Mucosa of gallbladder (tissue), 1 donor: ENCODE data around the gene OTOGL. TPM values are rescaled to one million over a fixed set of nuclear protein-coding genes. Genes with fewer than 3 reads are reported as not detected.

Experiments used
- DNase-seq: peaks from one replicate; pipeline ENCODE4 v3.0.0-alpha.2; 2020; ENCODE audit warnings: low spot score
- total RNA-seq: library from RNA; stranded (reverse); gene quantifications from one replicate; pipeline ENCODE4 v1.2.1, GENCODE V29; 2021
- donor health status: DM: no; HTN: no; CAD: no.

OTOGL gene
- total RNA-seq, 1 donor from 2014 or later, result 0.20 TPM

DNA sequence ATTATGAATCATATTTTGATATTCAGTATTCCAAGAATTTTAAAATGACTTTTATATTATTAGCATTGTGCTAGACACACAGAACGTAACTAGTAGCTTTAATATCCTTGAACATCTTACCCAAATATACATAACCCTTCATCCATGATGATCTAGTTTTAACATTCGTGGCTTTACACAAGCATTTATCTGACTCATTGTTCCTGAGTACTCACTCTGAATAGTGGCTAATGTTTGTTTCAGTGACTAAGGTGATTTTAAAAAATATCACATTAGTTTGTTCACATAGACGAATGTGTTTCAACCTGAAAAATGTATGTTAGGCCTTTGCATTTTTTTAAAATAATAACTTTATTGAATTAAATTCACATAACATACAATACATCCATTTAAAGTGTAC, 264.7 kb downstream of the OTOGL start:
- DNase-seq, result no peak

DNA sequence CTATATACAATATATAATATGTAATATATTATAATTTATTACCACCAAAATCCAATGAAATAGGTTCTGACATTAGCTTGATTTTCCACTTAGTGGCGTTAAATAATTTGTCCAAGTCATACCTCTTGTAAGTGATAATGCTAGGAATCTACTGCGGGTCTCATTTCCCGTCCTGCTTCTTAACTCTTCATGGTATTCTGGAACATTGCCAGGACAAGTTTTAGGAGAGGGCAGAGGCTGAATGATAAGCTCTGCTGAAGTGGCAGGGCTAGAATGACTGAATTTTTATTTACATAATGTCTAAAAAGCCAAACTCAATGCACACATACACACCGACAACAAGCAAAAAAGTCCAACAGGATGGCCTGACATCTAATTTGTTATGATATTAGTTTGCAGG, 274.3 kb downstream of the OTOGL start:
- no peak for DNase-seq

DNA sequence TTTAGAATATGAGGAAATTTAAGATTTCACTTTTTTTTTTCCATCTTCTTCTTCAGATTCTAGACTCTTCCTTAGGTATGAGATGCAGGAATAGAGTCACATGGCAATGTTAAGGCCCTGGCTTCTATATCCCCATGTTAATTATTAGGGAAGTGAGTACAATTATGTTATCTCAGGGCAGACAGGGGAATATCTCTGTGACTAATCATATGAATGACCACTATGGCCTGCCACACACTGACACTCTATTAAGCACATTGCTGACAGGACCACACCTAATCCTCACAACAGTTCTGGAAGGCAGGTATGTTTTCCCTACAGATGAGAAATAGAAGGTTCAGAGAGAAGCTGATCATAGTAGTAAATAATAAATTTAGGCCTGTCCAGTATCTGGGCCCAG, 275.3 kb downstream of the OTOGL start:
- no peak for DNase-seq

DNA sequence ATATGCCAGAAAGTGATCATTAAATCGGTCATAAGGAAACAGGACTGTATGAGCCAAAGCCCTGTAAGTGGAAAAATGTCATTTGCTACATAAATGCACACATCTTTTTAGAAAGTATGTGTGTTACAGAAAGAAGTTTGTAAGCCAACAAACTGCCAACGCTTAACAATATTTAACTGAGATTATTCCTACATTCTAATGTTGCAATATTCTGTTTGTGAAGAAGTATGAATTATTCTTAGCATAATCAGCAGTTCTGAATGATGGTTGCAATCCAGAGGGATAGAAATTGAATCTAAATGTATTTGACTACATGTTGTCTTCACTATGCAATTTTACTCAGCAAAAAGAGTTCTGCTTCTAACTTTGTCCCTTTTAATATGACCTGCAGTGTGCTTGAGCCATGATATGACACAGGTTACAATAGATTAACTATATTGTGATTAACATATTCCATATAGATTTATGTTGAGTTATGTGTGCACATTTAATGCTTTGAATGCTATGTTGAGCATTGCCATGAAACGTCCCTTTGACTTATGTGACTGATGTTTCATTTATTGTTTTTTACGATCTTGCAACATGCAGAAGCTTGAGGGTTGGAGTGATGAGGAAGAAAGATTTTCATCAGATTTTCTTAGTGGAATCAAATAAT, 277.9 kb downstream of the OTOGL start:
- no peak for DNase-seq

DNA sequence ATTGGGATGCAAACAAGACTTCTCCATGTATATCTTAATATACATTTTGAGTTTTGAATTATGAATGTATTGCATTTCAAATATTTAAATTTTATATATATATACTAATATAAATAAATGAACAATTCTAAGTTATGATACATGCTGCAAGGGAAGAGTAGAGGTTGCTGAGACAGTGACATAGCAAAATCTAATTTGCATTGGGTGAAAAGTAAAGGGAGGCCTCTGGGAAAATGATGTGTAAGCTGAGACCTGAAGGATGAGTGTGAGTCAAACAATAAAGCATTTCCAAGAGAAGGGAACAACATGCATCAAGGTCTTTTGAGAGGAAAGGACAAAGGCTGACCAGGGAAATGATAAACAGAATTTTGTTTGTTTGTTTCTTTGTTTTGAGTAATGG, 281.8 kb downstream of the OTOGL start:
- no peak for DNase-seq

DNA sequence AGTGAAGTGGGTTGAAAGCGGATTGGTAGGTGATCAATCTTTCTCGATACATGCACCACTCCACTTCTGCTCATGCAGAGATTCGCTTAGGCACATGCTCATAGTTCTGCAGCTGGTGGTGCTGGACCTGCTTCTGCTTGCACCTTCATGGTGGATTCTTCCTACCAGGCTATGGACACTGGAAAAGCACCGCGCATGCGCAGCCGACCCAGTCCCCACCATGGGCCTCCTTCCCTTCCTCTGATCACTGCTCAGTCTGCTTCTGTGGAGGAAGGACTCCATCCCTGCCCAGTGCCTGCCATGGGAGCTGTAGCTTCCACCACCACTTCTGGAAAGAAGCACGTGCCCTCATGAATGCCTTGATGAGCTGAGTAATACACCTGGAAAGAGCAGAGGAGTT, 282.9 kb downstream of the OTOGL start:
- no peak for DNase-seq

DNA sequence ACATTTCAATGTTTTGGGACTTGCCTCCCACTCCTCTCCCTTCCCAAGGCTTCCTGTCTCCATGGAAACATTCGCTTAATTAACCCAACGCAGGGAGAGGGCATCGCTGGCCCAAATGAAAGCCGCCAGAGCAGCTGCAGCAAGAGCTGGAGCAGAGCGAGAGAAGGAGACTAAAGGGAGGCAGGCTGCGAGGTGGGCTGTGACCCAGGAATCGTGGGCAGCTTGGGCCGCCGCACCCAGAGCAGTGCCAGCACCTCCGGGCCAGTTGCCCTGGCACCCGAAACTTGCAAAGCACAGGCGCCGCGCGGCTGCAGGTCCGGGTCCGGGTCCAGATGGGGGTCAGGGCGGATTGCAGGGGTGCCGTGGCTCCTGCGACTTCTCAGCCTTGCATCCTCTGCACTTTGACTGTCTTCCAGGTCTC, 301.2 kb downstream of the OTOGL start:
- DNase-seq, result no peak

DNA sequence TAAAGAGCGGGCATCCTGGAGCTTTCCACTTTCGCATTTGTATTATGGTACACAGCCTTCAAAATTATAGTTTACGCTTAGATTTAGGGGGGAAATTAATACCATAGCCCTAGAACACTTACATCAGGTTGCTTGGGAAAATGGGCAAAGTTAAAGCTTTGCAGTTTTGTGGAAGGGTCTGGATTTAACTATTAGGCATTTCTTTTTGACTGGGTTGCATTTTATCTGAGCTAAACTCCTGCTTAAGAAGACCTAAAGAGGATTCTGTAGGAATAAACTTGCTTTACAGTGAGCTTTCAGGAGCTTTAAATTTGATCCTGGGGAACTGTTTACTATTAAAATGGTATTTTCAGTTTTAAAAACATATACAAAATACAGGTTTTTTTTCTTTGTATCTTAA, 301.9 kb downstream of the OTOGL start:
- DNase-seq, result no peak

DNA sequence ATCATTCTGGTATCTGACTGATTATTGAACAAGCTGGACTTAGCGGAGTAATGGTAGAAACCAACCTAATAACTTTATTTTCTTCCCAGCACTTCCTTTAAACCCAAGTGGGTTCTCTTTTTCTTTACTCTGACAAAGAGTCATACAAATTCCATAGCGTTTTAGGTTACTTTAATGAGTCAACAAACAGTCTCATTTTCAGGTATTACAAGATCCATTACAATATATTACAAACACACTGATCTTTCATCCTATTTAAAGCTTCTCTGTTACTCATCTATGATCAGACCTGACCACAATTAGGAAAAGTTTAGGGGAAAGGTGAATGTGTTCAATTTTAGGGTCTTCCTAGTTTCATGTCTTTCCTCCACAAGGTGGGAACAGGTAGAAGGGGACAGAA, 305.3 kb downstream of the OTOGL start:
- no peak for DNase-seq

DNA sequence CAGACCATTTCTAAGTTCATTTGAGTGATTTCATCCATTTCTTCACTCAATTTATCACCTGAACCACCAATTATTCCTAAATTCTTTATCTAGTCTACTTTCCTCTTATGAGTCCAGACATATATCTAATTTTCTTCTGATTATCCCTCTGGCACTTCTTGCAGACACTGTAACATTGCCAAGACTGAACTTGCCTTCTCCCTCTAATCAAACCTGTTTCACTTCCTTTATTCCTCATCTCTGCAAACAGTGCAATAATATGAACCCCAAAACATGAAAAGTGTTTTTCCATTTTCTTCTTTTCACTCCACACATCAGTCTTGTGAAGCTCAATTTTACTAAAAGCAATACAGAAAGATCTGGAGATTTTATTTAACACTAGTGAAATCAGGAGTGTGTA, 306.9 kb downstream of the OTOGL start:
- no peak for DNase-seq

DNA sequence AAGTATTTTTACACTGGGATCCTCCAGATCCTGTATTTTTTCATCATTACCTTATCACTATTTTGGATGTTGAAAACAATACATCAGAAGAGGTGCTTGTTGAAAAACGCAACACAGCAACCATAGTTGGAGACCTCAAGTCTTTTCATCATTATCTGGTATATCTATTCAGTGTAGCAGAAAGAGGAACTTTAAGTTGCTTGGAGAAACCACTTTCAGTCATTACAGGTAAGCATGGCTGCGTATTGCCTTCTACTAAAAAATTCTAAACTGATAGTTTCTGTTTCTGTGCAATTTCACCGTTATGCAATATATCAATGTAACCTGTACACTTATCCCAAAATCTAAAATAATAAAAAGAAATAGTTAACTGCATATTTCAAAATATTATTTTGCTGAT, 312.4 kb downstream of the OTOGL start:
- DNase-seq, result no peak

DNA sequence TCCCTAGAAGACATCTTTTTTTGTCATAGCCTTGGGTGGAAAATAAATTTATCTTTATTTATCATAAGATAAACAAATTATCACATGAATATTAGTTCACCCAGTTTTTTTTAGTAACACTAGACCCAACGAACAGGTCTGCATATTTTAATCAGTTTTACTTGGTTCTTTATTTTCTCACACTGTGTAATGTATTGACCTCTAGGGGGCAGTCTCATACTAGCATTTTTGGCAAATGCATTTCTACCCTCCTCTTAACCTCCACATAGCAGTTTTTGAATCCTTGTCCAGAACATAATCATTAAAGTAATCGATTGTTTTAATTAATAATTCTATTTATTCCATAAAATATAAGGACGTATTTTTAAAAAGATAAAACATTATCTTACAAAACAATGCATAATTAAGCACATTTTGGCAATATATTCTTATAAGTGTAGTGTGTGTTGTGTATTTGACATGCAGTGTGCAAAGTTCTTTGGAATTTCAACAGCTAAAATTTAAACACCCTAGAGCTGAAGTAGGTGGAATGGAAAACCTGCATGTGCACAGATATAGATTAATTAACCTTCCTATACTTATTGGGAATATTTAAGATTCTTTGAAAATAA, 313.1 kb downstream of the OTOGL start:
- DNase-seq, result no peak

DNA sequence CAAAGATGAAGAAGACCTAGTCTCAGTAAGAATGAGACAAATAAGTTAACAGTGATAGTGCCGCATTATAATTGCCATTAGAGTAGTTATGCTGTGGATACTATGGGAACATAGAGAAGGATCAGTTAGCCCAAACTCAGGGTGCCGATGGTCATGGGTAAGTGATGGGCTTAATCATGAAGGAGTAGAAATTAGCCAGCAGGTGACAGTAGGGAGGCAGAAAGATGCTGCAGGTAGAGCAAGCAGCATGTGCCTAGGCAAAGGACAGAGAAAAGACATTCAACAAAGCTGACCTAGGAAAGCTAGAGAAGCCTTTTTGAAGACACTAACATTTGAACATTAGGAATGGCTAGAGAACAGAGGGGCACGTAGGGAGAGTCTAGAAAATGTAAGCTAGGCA, 314.1 kb downstream of the OTOGL start:
- no peak for DNase-seq

DNA sequence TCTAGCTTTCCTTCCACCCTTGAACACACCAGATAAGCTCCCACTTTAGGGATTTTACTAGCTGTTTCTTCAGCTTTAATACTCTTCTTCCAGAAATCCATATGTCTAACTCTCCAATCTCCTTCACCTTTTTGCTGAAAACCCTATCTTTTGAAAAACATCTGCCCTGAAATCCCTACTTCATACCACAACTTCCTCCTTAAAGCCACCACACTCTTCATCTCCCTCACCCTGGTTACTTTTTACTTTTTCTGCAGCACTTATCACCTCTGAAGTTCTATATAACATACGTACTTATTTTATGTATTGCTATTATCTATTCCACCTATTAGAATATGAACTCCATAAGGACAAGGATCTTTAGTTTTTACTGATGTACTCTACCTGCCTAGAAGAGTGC, 316.1 kb downstream of the OTOGL start:
- DNase-seq, result no peak

DNA sequence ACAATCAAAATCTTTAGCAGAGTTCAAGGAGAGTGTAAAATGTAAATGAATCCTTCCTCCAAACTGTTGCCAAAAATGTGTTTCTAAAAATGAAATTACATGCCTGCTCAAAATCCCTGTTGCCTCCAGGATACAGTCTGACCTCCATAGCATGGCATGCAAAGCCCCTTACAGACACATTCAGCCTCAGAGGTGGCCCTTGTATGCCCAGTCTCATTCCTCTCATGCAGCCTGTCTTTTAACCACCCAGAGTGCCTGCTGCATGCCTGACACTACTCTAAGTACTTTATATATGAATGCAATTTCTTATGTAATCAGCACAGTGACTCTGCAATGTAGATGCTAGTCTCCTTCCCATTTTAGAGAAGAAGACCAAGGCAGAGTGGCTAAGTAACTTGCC, 320.3 kb downstream of the OTOGL start:
- DNase-seq, result no peak

DNA sequence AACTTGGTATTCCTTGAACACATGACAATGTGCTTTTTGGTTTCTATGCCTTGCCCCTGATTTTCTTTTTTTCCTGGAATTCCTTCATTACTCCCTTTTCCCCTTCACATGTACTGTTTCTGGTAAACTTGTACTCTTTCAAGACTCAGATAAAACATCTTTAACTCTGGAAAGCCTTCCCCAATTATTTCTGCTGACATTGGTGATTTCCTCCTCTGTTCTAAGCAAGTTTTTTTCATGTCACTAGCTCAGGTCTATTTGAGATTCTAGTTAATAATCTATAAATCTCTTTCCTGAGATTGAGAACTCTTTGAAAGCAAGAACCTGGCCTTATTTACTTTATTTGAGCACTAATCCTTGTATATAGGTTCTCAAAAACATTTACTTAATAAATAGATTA, 320.7 kb downstream of the OTOGL start:
- no peak for DNase-seq

DNA sequence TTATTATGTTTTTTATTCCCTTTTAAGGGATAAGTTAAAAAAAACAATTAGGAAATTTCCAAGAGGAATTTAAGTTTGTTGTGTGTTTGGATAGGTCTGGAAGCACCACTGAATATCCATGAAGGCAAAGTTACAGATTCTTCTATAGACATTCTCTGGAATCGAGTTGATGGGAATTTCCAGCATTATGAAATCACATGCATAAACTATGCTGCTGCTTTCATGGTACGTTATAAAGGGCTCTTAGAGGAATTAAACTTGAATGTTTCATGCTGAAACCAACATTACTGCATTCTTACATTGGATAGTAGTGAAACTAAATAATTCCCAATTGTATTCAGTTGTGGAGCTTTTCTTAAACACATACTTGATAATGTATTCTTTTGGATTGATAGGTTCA, 323.2 kb downstream of the OTOGL start:
- DNase-seq, result no peak

Other genes with a start within 250 kb of the OTOGL start
- 136 TPM for gene PPP1R12A, start 164.4 kb upstream of the OTOGL start, total RNA-seq